CD4-positive, alpha-beta T cell treated with Interleukin-12 subunit alpha and Interleukin-12 subunit beta, for 1 hour (primary cell): Measurements from ENCODE around the gene UEVLD.

Experiments
- DNase-seq: peaks from one replicate; pipeline ENCODE4 v3.0.0-alpha.2; 2020

Gene UEVLD

GRCh38 chr11:18495271-18495670 is 93.3 kb downstream of the UEVLD start:
- no peak for DNase-seq

- no peak for DNase-seq
Observed at GRCh38 chr11:18493310-18493709, 95.2 kb downstream of the UEVLD start.

- no peak for DNase-seq
Observed at GRCh38 chr11:18492888-18493287, 95.6 kb downstream of the UEVLD start.

- DNase-seq, result no peak
Observed at GRCh38 chr11:18491924-18492323, 96.6 kb downstream of the UEVLD start.

GRCh38 chr11:18490736-18491485 is 97.6 kb downstream of the UEVLD start:
- DNase-seq, result no peak

GRCh38 chr11:18490319-18490718 is 98.2 kb downstream of the UEVLD start:
- no peak for DNase-seq

GRCh38 chr11:18485913-18486528 is 102.5 kb downstream of the UEVLD start:
- no peak for DNase-seq
